K562 (cell line): ENCODE results near the gene CD300A. TPM values are rescaled to one million over a fixed set of nuclear protein-coding genes. Genes with fewer than 3 reads are reported as not detected.
A peak's percentile ranks its signal among the peaks of the same experiment; 100 is the strongest.

Experiments used
- CXXC5 ChIP-seq: fragments of 250-450 bp; sonication (Bioruptor Pico); IDR thresholded peaks from 2 replicates; pipeline ENCODE4 v1.8.0; 2022; ENCODE audit warnings: inconsistent platforms, mild to moderate bottlenecking, moderate library complexity
- ELF2 ChIP-seq: fragments of 250-450 bp; sonication (Bioruptor Pico); IDR thresholded peaks from 2 replicates; pipeline ENCODE4 v1.5.0; 2021; ENCODE audit warnings: mild to moderate bottlenecking
- ERF ChIP-seq: fragments of 450-650 bp; formaldehyde crosslinking; IDR thresholded peaks from 2 replicates; pipeline ENCODE4 v1.4.0; 2020; ENCODE audit warnings: mild to moderate bottlenecking, mixed read lengths
- ETV6 ChIP-seq, 3 experiments: fragments of 150-350 bp in 1 of 3; sonication (generic) in 1 of 3; formaldehyde crosslinking in 1 of 3; IDR thresholded peaks; 2 replicates each; pipeline versions ENCODE4 v1.6.1 to v1.8.0; 2014 to 2022; ENCODE audit warnings: borderline replicate concordance in 2 of 3, low read depth in 2 of 3, antibody characterized with exemption in 1 of 3, low read length in 1 of 3, mild to moderate bottlenecking in 1 of 3, missing genetic modification reagents in 1 of 3
- GABPB2 ChIP-seq: fragments of 250-450 bp; sonication (Bioruptor Pico); conservative IDR thresholded peaks from 2 replicates; pipeline ENCODE4 v1.5.1; 2021; ENCODE audit warnings: mild to moderate bottlenecking
- JUNB ChIP-seq: fragments of 450-650 bp; formaldehyde crosslinking; conservative IDR thresholded peaks from 2 replicates; pipeline ENCODE4 v1.4.0; 2020; ENCODE audit warnings: mild to moderate bottlenecking
- JUND ChIP-seq, 2 experiments: IDR thresholded peaks; 2 replicates in 1 of 2; 3 replicates in 1 of 2; pipeline ENCODE4 v1.6.1; 2011; ENCODE audit warnings: borderline replicate concordance in 2 of 2, low read depth in 2 of 2, low read length in 2 of 2, improper control_type of control experiment in 1 of 2, missing biosample characterization in 1 of 2, missing genetic modification characterization in 1 of 2, missing genetic modification reagents in 1 of 2
- PHB2 ChIP-seq: fragments of 450-650 bp; IDR thresholded peaks from 2 replicates; pipeline ENCODE4 v1.6.1; 2017; ENCODE audit warnings: low read depth
- SRF ChIP-seq, 2 experiments: fragments of 250-450, 450-650 bp in 1 of 2; sonication (Bioruptor Pico) in 1 of 2; sonication (generic) in 1 of 2; formaldehyde crosslinking; IDR thresholded peaks; 2 replicates each; pipeline versions ENCODE4 v1.5.0 to v1.5.1; 2020 to 2022; ENCODE audit warnings: mild to moderate bottlenecking in 1 of 2, missing genetic modification reagents in 1 of 2
- polyA plus RNA-seq, 8 experiments: library from polyadenylated mRNA; depleted of rRNA in 4 of 8; stranded (reverse) in 5 of 8; unstranded in 3 of 8; fragments of >200 nt; fragmentation: Nextera tagmentation in 2 of 8; fragmentation: Illumina TruSeq in 1 of 8; extraction: Ambion mirVana in 2 of 8; extraction: Trizol in 1 of 8; gene quantifications; 2 replicates each; pipeline versions ENCODE4 v1.2.1 to v1.2.3, GENCODE V29; 2011 to 2014; ENCODE audit warnings: inconsistent platforms in 1 of 8, missing spikeins in 1 of 8
- total RNA-seq, 7 experiments: library from RNA; depleted of rRNA in 6 of 7; stranded (reverse); fragments of >200 nt in 6 of 7; fragmentation: Illumina TruSeq in 2 of 7; extraction: Trizol in 2 of 7; gene quantifications; 2 replicates each; pipeline versions ENCODE4 v1.2.1 to v1.2.3, GENCODE V29; 2011 to 2021; ENCODE audit warnings: low replicate concordance in 1 of 7
- TF ChIP-seq, protein P1 (sequence below), 2 experiments: fragments of 450-650 bp; formaldehyde crosslinking in 1 of 2; IDR thresholded peaks; 2 replicates each; pipeline versions ENCODE4 v1.4.0 to v1.6.1; 2014 to 2020; ENCODE audit warnings: mild to moderate bottlenecking in 2 of 2, borderline replicate concordance in 1 of 2, low read depth in 1 of 2
- TF ChIP-seq, protein P2 (sequence below): sonication (generic); formaldehyde crosslinking; IDR thresholded peaks from 2 replicates; pipeline ENCODE4 v1.9.0; 2022; ENCODE audit warnings: mild to moderate bottlenecking, missing genetic modification reagents
- TF ChIP-seq, protein P3 (sequence below), 3 experiments: fragments of 200-800 bp in 1 of 3; fragments of 250-450 bp in 1 of 3; fragments of 450-650 bp in 1 of 3; sonication (Bioruptor Pico) in 1 of 3; sonication (Bioruptor generic) in 1 of 3; formaldehyde crosslinking in 1 of 3; IDR thresholded peaks; 2 replicates each; pipeline versions ENCODE4 v1.6.1 to v1.8.0; 2016 to 2022; ENCODE audit warnings: mild to moderate bottlenecking in 2 of 3, missing genetic modification characterization in 2 of 3, missing compliant biosample characterization in 1 of 3, moderate library complexity in 1 of 3

The CD300A gene
- total and polyA plus RNA-seq, 9 of the 15 experiments (the other 6 are each of a cell fraction or from before 2014, with no cell fraction given) = 0.21 to 1.7 (median 0.41) TPM; not detected in 1

GRCh38 chr17:74430706-74431567 is 35.5 kb upstream of the CD300A start (continued):
- TF ChIP-seq, protein P1, sequence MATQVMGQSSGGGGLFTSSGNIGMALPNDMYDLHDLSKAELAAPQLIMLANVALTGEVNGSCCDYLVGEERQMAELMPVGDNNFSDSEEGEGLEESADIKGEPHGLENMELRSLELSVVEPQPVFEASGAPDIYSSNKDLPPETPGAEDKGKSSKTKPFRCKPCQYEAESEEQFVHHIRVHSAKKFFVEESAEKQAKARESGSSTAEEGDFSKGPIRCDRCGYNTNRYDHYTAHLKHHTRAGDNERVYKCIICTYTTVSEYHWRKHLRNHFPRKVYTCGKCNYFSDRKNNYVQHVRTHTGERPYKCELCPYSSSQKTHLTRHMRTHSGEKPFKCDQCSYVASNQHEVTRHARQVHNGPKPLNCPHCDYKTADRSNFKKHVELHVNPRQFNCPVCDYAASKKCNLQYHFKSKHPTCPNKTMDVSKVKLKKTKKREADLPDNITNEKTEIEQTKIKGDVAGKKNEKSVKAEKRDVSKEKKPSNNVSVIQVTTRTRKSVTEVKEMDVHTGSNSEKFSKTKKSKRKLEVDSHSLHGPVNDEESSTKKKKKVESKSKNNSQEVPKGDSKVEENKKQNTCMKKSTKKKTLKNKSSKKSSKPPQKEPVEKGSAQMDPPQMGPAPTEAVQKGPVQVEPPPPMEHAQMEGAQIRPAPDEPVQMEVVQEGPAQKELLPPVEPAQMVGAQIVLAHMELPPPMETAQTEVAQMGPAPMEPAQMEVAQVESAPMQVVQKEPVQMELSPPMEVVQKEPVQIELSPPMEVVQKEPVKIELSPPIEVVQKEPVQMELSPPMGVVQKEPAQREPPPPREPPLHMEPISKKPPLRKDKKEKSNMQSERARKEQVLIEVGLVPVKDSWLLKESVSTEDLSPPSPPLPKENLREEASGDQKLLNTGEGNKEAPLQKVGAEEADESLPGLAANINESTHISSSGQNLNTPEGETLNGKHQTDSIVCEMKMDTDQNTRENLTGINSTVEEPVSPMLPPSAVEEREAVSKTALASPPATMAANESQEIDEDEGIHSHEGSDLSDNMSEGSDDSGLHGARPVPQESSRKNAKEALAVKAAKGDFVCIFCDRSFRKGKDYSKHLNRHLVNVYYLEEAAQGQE (IDR thresholded peaks at IDR 0.05; ENCODE audit: borderline replicate concordance) = peak; percentile 75
- TF ChIP-seq, protein P1 (CRISPR knock-in tag; IDR thresholded peaks at IDR 0.05; ENCODE audit: low read depth) = no peak
- TF ChIP-seq ETV6 (IDR thresholded peaks at IDR 0.05; ENCODE audit: borderline replicate concordance in 1 of 2, low read depth in 2 of 2, low read length in 1 of 2) (no peak), ETV6 (CRISPR knock-in tag; IDR thresholded peaks at IDR 0.05; ENCODE audit: borderline replicate concordance) (no peak), JUND (IDR thresholded peaks at IDR 0.05; ENCODE audit: borderline replicate concordance, low read depth, low read length) (peak; percentile 79), JUND (tag; IDR thresholded peaks at IDR 0.05; ENCODE audit: borderline replicate concordance, low read depth, low read length) (peak; percentile 57; the same call in 1 of the 3 replicates), CXXC5 (CRISPR knock-in tag) (0 out of 2 replicates have a peak, but pooled peaks have one; percentile 27), PHB2 (no peak), SRF (CRISPR knock-in tag; IDR thresholded peaks at IDR 0.05) (no peak), ERF (no peak), GABPB2 (CRISPR knock-in tag) (no peak), JUNB (CRISPR knock-in tag) (no peak), ELF2 (no peak)
- TF ChIP-seq, protein P2, sequence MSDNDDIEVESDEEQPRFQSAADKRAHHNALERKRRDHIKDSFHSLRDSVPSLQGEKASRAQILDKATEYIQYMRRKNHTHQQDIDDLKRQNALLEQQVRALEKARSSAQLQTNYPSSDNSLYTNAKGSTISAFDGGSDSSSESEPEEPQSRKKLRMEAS (CRISPR knock-in tag) = 0 out of 2 replicates have a peak, but pooled peaks have one; percentile 26
- TF ChIP-seq, protein P3, sequence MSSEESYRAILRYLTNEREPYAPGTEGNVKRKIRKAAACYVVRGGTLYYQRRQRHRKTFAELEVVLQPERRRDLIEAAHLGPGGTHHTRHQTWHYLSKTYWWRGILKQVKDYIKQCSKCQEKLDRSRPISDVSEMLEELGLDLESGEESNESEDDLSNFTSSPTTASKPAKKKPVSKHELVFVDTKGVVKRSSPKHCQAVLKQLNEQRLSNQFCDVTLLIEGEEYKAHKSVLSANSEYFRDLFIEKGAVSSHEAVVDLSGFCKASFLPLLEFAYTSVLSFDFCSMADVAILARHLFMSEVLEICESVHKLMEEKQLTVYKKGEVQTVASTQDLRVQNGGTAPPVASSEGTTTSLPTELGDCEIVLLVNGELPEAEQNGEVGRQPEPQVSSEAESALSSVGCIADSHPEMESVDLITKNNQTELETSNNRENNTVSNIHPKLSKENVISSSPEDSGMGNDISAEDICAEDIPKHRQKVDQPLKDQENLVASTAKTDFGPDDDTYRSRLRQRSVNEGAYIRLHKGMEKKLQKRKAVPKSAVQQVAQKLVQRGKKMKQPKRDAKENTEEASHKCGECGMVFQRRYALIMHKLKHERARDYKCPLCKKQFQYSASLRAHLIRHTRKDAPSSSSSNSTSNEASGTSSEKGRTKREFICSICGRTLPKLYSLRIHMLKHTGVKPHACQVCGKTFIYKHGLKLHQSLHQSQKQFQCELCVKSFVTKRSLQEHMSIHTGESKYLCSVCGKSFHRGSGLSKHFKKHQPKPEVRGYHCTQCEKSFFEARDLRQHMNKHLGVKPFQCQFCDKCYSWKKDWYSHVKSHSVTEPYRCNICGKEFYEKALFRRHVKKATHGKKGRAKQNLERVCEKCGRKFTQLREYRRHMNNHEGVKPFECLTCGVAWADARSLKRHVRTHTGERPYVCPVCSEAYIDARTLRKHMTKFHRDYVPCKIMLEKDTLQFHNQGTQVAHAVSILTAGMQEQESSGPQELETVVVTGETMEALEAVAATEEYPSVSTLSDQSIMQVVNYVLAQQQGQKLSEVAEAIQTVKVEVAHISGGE (CRISPR knock-in tag; IDR thresholded peaks at IDR 0.05) = peak in 1 of 3 experiments; percentile 72; a peak in 2 of 6 replicates
